NCI-H345 treated with DMSO at 0.1 percent for 48 hours (cell line): ENCODE data around the gene MYO15A.

Experiments used
- DNase-seq: peaks from one replicate; lab custom pipeline; 2025; ENCODE audit not compliant: unreplicated experiment; lab: John Stamatoyannopoulos, UW

MYO15A gene

GRCh38 chr17:18108401-18109312 lies at the start of gene MYO15A:
MYO15A (plus strand) TSS chr17:18108756; CDS start chr17:18118801, 10,045 bp downstream.
- no peak for DNase-seq

- no peak for DNase-seq
Observed at GRCh38 chr17:18059283-18059682, 49.3 kb upstream of the MYO15A start.

GRCh38 chr17:18064053-18064452 lies 44.5 kb upstream of the MYO15A start:
- DNase-seq = no peak

- no peak for DNase-seq
Observed at GRCh38 chr17:18065546-18065945, 43.0 kb upstream of the MYO15A start.

- no peak for DNase-seq
Observed at GRCh38 chr17:18066866-18067265, 41.7 kb upstream of the MYO15A start.

GRCh38 chr17:18069101-18069500 lies 39.5 kb upstream of the MYO15A start:
- no peak for DNase-seq

GRCh38 chr17:18070861-18071340 lies 37.7 kb upstream of the MYO15A start:
- no peak for DNase-seq

- no peak for DNase-seq
Observed at GRCh38 chr17:18071751-18072150, 36.8 kb upstream of the MYO15A start.

- DNase-seq = no peak
Observed at GRCh38 chr17:18074566-18075272, 33.8 kb upstream of the MYO15A start.

- DNase-seq = no peak
Observed at GRCh38 chr17:18076936-18077335, 31.6 kb upstream of the MYO15A start.

GRCh38 chr17:18079543-18079942 lies 29.0 kb upstream of the MYO15A start:
- DNase-seq = no peak

GRCh38 chr17:18084256-18084655 lies 24.3 kb upstream of the MYO15A start:
- DNase-seq = no peak

- peak; percentile 41 for DNase-seq
Observed at GRCh38 chr17:18087610-18088491, 20.7 kb upstream of the MYO15A start, which contains the start of gene DRG2. DRG2 (plus strand) TSS chr17:18087948; CDS start chr17:18088024, 76 bp downstream.

- no peak for DNase-seq
Observed at GRCh38 chr17:18089613-18090012, 18.9 kb upstream of the MYO15A start.

GRCh38 chr17:18093616-18094408 lies 14.7 kb upstream of the MYO15A start:
- no peak for DNase-seq

- DNase-seq = no peak
Observed at GRCh38 chr17:18094409-18094807, 14.1 kb upstream of the MYO15A start.

GRCh38 chr17:18099516-18099915 lies 9.0 kb upstream of the MYO15A start:
- DNase-seq = no peak

- no peak for DNase-seq
Observed at GRCh38 chr17:18100616-18101015, 7.9 kb upstream of the MYO15A start.

- DNase-seq = no peak
Observed at GRCh38 chr17:18101828-18102227, 6.7 kb upstream of the MYO15A start.

- DNase-seq = no peak
Observed at GRCh38 chr17:18102640-18103039, 5.9 kb upstream of the MYO15A start.
